GM18502 (cell line): ENCODE measurements around the gene EYA2.
"Not testable (repeated sequence)": the region's sequence is repeated elsewhere in the genome, so short reads cannot be mapped to it uniquely, and the experiment has no call there.

ENCODE experiments used
- ATAC-seq: cut with Tn5 transposase; IDR thresholded peaks from one replicate; pipeline ENCODE4 v1.9.1; 2021; ENCODE audit warnings: mild to moderate bottlenecking; ENCODE audit not compliant: unreplicated experiment, poor library complexity

EYA2 gene

GRCh38 chr20:46929902-46930301 lies 35.3 kb downstream of the EYA2 start:
- ATAC-seq, result no peak

GRCh38 chr20:46930640-46931339 lies 36.1 kb downstream of the EYA2 start:
- no peak for ATAC-seq

DNA sequence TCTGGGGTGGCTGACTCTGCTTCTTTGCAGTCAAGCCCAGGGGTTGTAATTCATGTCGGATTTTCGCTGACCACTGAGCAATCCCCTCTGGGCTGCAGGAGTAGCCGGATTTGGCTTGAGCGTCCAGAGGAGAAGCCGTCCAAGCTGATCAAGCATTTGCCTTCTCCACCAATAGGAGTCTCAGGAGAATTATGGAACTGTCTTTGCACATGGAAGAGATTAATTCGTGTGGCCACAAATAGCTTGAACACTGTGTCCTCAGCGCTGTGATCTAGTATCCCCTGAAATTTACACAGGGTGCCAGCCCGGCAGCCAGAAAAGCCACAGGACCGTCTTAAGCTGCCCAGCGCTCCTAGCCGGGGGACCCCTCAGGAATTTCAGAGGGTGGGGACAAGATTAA lies 37.1 kb downstream of the EYA2 start:
- ATAC-seq, result no peak

GRCh38 chr20:46932439-46932838 lies 37.8 kb downstream of the EYA2 start:
- ATAC-seq, result not testable (repeated sequence)

DNA sequence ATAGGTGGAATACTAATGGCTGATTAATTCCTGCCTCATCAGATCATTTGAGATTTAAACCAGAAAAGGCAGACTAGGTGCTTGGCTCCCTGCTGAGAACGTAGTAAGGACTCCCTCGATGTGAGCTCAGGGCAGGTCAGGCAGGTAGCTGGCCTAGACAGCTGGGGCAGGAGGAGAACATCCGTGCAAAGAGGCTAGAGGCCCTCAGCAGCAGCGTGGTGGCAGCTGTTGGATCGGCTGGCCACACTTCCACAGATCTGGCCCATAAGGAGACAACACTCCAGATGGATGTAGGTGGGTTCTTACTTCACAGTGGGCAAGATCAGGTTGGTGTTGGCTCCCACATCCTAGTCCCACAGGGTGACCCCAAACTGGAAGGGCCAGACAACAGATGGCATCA lies 38.5 kb downstream of the EYA2 start:
- no peak for ATAC-seq

DNA sequence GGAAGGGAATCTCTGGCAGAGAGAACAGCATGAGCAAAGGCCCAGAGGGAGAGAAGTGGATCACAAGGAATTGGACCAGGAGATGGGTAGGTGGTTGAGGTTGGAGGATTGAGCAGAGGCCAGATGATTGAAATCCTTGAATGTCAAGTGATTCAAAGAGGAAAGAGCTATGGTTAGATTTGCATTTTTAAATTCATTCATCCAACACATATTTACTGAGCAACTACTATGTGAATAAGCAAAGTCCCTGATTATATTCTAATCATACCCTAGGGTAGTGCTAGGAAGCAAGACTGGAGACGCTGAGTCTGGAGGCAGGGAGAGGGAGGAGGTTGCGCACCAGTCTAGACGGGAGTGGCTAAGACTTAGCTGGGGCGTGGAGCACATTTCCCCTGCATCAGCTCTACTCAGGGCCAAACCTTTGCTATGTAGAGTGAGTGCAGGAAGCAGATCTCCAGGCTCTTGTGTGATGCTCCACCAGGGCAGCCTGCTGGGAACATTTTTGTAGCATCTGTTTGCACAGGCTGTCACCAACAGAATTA lies 40.2 kb downstream of the EYA2 start:
- ATAC-seq, result no peak

GRCh38 chr20:46935394-46936017 lies 40.9 kb downstream of the EYA2 start:
- no peak for ATAC-seq

- ATAC-seq, result no peak
Measured at GRCh38 chr20:46936415-46937156, 41.9 kb downstream of the EYA2 start.

DNA sequence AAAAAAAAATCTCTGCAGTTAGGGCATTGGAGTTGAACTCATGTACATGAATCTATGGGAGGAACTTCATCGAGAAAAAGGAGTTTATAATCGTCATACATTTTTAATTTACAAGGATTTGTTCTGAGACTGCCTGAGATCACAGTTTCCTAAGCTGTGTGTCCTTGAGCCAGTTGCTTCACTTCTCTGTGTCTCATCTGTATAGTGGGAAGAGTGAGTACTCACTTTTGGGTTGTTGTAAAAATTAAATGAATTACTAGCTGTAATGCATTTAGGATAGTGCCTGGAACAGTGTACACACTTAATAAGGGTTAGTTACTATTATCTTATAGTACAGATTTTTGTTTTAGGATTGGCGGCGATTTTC lies 42.5 kb downstream of the EYA2 start:
- ATAC-seq, result no peak

GRCh38 chr20:46937533-46938226 lies 43.0 kb downstream of the EYA2 start:
- ATAC-seq, result no peak

DNA sequence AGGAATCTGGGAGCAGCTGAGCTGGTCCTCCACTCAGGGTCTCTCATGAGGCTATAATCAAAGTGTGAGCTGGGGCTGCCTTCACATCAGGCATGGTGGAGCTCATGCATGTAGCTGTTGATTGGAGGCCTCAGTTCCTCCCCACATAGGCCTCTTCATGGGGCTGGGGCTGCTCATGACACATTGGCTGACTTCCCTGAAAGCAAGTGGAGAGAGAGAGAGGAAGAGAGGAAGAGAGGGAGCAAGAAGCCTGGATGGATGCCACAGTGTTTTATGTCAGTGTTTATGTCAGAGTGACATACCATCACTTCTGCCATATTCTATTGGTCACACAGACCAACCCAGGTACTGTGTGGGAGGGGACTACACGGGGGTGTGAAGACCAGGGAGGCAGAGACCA lies 43.8 kb downstream of the EYA2 start:
- no peak for ATAC-seq

GRCh38 chr20:46939031-46939965 lies 44.7 kb downstream of the EYA2 start:
- no peak for ATAC-seq

- ATAC-seq, result no peak
Measured at GRCh38 chr20:46940616-46941015, 46.0 kb downstream of the EYA2 start.

DNA sequence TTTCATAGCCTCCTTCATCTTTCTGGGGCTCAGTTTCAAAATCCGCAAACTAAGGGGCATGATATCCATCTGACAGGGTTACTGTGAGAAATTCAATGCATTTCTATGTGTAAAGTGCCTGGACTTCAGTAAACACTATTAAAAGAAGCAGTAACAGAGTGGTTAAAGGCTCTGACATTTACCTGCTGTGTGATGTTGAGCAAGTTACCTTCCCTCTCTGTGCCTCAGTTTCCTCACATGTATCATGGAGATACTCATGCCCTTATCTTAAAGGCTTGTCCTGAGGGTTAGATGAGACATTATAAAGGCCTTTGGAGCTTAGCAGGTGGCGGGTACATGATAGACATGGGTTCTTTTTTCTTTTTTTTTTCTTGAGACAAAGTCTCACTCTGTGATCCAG lies 46.8 kb downstream of the EYA2 start:
- no peak for ATAC-seq

DNA sequence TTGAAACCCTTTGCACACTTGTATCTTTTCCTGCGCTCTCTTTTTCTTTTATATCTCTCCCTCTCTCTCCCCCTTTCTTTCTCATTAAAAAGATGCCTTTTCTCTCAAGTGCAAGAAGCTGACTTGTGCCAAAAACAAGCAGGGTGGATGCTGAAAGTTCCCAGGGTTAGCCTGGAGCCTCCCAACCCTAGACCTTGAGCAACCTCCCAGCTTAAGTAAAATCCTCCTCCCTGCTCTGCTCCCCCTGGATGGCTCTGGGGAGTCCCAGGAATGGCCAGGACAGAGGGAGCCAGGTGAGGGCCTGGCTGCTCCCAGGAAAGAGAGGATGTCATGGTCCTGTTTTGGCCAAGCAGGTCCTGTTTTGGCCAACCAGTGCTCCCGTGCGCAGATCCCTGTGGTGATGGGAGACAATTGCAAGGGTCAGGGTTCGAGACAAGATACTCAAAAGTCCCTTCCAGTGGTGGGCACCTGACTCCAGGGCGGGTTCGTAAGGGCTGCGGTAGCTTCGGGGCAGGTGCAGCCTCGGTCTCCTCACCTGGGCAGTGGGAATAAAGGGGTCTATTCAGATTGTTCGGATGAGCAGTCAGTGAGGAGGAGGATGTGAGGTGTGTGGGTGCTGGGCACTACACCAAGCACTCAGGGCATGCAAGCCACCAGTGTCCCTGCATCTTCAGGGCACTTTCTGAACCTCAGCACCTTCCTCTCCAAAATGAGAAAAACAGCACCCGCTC lies 49.4 kb downstream of the EYA2 start:
- no peak for ATAC-seq

DNA sequence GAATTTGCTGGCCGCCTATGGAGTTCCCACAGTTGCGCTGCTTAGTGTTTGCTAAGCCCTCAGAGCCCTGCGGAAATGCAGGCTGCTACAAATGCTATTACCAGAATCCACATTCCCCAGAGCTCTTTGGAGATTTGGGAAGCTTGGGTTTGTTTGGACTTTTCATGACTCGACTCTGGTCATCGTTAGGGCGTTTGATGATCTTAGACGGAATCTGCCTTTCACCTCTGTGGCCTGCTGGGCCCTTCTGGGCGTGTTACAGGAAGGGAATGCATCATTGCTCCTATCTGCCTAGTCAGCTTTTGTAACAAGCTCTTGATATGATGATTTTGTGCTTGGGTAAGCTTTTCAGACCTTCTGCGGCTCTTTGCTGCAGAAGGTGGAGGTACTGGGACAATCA lies 50.8 kb downstream of the EYA2 start:
- no peak for ATAC-seq

DNA sequence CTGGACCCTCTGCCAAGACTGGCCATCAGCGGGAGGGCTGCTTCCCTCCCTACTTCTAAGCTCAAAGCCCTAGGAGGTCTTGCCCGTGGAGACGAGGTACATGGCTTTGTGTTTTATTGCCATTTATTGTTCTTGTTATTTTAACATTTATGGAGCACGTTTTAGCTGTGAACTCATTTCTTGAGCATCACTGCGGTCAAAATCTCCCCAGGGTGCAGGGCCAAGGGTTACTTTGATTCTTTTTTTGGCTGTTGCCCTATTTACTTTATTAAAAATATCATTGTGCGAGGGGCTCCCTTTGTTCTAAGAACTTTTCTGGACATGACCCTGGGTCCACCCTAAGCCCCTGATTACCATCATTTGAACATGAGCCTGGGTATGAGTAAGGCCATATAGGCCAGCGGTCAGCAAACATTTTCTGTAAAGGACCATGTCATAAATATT lies 51.6 kb downstream of the EYA2 start:
- no peak for ATAC-seq

DNA sequence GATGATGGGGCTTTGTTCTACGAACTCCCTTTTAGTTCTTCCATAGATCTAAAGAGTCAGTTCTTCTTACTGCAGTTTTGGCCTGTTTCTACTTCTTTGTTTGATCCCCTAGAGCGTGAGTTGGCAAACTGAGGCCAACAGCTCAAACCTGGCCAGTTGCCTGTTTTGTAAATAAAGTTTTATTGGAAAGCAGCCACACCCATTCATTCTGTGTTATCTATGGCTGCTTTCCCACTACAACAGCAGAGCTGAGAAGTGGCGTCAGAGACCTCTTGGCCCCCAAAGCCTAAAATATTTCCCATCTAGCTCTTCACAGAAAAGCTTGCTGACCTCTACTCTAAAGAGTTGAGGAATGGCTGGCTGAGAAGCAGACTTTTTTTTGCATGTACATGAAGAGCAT lies 52.2 kb downstream of the EYA2 start:
- ATAC-seq, result no peak

GRCh38 chr20:46948081-46948480 lies 53.4 kb downstream of the EYA2 start:
- no peak for ATAC-seq
